GM18873 (cell line): ENCODE data around the gene TMEM250.

Source experiments
- ATAC-seq: cut with Tn5 transposase; IDR thresholded peaks from one replicate; pipeline ENCODE4 v1.9.1; 2021; ENCODE audit warnings: mild to moderate bottlenecking, moderate library complexity, moderate number of reproducible peaks; ENCODE audit not compliant: unreplicated experiment, low FRiP score

Gene TMEM250

DNA sequence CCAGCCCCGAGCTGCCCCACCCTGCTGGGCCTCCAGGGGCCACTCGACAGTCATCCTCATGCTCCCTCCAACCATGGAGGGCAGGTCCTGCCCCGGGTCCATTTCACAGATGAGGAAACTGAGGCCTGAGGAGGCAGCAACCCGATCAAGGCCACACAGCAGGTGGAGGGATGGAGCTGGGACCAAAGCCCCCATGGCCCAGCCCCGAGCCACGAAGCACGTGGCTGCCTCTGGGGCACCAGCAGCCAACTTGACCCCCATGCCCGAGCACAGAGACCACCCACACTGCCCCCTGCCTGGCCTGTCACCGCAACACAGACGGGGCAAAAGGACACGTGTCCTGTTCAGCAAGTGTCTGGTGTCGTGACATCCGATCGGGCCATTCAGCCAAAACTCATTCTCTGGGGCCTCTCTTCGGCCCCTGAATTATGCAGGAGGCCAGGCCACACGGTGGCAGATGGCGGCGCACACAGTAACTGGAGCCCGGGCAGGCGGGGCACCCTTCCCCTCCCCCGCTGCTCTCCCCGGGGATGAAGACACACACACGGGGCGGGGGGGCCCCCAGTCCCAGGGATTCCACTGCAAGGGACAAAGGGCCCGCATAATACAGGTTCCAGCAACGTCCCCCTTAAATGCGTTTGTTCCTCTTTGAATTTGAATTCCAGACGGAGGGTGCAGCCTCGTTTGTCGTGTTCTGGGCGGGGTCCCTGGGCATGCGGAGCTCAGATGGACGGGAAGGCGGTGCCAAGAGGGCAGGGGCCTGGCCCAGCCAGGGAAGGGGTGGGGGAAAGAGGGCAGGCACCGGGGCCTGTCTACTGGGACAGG lies 29.4 kb upstream of the TMEM250 start:
- no peak for ATAC-seq

DNA sequence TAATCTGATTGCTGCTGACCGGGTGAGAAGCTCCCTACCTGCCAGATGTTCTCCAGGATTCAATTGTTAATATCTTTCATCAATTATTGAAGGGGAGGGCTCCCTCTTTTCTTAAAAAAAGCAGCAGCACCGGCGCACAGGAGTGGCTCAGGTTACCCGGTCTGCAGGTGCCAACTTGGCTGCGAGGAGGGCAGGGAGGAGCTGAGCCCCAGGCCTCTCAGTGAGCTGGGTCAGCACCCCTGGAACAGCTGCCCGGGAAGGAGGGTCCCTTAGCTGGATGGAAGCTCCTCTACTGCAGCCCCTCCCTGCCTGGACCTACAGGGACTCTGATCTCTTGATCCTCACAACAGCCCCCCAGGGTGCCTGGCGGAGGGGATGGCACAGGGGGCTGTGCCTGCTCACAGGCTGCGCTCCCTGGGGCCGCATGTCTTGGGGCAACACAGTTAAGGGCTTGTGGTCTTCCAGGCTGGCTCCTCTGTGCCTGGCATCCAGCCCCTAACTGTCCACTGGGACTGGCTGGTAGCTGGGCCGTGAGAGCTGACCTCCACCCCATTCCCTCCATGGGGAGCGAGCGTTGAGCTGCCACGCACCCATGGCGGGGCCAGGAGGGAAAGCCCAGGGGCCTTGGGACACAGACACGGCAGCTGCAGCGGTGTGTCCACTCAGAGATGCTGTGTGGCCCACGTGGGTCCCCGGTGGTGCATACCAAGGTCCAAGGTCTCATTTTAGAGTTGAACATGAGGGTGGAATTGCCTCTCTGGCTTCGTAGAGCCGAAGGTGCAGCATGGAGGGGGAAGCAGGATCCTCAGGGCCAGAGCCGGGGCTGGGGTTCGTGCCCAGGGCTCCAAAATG lies 28.6 kb upstream of the TMEM250 start:
- no peak for ATAC-seq

DNA sequence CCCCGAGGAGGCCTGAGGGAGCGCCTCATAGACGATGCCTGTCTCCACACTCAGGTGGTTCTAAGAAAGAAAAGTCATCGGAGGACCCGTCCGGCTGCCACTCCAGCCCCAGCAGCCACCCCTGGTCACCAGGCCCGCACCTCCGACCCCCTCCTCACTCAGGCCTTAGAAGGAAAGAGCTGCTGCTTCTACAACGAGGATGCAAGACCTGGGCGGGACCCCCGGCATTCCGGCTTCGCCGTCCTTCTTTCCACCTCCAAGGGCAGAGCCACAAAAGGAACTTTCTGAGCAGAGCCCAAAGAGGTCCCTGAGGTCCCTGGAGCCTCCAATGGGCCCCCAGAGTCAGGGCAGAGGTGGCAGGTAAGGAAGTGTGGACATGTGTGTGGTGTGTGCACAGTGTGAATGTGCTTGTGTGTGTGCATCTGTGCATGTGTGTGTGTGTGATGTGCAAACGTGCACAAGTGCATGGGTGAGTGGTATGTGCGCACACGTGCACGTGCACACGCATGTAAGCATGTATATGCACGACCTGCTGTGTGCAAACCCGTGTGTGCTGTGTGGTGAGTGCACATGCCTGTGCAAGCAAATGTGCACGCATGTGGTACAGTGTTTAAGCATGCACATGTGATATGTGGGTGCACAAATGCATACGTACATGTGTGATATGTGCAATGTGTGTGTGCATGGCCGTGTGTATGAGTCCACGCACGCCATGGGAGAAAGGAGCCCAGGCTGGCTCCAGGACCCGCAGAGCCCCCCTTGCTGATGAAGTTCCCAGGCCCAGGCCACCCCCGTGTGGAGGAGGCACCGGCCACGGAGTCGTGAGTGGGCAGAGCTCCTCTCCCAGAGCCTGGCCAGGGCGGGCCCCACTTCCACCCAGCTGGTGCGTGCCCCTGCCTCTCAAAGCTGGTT lies 27.7 kb upstream of the TMEM250 start:
- no peak for ATAC-seq

DNA sequence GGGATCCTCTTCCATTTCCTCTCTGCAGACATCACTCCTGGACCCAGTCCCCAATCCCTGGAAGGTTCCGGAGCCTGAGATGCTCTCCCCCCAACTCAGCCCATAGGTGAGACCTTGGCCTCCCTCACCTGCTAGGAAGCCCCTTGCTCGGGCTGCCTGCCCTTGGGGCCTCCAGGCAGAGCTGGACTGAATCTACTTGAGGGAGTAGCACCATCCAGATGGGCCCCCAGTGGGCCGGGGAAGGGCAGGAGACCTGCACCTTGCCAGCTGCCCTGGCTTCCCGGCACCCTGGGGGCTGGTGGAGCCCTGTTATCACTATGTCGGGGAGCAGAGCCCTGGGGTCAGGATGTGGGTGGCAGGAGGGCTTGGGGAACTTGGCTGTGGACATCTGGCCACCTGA lies 26.9 kb upstream of the TMEM250 start:
- ATAC-seq: no peak

DNA sequence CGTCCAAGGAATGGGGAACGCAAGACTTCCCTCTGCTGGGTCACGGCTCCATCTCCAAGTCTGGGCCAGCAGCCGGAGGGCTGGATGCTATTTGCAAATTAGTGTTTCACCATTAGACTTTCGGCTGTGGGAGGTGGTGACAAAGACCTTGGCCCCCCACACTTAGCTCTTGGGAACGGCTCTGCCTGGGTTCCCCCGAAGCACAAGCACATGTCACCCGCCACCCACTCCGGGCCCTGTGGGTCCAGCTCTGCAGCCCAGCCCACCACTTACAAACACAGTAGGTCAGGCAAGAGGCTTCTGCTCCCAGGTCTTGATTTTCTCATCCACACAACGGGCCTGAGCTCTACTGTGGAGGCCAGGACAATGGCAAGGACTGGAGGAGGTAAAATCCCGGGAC lies 25.8 kb upstream of the TMEM250 start:
- no peak for ATAC-seq

DNA sequence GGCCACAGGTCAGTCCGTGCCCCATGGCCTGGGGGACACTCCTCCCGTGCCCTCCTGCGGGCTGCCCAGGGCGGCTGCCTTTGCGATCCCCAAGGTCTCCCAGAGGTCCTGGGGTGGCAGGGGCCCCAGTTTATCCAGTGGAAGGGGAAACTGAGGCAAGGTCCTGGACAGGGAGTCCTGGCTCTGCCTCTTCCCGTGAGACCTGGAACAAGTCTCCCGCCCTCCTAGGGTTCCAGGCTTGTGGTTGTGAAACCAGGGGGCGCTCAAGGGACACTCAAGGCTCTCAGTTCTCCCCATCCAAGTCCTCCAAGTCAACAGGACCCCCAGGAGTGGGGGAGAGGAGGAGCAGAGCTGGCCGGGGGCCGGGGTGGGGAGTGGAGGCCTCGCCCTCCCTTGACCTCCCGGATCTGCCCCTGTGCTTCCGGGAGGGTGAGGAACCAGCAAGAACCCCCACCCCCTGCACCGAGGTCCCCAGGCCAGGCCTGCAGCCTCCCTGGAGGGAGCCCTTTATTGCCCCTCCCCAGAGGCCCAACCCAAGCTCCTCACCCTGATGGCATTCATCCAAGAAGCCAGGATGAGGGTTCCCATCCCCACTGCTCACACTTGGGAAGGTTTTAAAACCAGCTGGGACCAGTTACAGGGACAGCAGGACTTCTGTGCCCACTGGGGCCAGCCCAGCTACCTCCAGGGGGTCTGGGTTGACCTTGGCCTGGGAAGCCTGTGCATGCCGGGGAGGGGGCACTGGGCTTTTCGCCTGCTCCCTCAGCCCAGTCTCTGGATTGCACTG lies 24.7 kb upstream of the TMEM250 start:
- no peak for ATAC-seq

DNA sequence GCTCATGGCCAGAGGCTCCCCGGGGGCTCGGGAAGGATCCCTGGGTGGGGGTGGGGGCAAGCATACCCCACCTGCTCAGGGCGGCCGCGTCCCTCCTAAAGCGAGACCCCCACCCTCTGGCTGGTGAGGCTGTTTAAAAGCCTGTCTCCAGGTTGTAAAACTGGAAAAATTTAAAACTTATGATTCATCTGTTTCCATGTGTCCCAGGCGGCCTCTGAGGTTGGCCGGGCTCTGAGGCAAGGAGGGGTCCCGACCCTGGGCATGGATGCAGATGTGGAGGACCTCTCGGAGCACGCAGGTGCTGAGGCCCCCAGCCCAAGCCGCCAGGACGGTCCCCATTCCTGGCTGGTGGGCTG lies 24.2 kb upstream of the TMEM250 start:
- ATAC-seq: no peak

DNA sequence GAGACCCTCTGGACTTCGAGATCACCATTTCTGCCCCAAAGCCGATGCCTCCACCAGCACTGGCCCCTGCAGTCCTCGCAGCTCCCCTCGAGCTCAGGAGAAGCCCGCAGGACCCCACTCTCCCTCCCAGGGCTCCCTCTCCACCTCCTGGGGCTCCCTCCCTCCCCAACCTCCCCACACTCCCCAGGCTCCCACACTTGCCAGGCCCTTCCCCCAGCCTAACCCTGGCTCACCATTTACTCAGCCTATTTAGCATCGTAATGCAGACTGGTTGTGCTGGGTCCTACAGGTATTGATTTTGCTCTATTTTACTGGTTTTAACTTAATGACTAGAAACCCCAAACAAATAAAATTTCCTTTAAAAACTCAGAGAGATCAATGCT lies 23.7 kb upstream of the TMEM250 start:
- ATAC-seq: no peak

DNA sequence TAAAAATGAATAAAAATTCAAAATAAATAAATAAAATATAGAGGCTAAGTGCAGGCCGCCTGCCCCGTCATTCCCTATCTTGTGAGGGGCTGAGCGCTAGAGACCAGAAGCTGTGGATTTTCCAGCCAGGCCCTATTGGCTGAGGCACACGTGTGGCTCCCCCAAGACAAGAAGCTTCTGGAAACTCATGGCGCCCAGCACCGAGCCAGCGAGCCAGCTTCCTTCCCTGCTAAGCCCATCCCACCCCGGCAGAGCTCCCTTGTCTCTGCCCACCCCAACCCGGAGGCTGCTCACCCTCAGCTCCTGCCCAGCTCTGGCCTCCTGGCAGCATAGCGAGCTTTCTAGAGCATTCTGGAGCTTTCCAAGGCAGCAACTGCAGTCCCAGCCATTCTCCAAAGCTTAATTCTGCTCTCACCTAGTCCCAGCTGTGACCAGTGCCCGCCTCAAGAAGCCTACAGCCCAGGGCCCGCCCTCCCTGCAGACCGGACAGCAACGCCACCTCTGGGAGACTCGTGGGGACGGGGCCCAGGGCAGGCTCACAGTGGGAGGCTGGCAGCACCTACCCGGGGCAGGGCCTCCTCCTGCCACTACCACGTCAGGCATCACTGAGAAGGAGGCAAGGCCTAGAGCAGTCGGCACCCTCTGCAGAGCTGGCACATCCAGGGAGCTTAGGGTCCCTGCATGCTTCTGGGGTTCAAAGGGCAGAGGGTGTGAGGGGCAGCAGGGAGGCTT lies 23.2 kb upstream of the TMEM250 start:
- ATAC-seq: no peak

DNA sequence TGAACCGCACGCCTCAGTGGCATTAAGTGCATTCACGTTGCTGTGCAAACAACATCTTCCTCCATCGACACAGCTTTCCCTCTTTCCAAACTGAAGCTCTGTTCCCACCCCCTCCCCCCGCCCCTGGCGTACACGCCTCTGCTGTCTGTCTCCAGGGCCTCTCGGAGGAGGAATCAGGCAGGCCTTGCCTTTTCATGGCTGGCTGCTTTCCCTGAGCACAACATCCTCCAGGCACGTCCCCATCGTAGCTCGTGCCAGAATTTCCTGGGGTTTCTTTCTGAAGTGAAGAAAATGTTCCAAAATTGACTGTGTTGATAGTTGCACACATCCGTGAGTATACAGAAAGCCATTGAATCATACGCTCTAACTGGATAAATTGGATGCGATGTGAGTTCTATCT lies 22.3 kb upstream of the TMEM250 start:
- no peak for ATAC-seq

DNA sequence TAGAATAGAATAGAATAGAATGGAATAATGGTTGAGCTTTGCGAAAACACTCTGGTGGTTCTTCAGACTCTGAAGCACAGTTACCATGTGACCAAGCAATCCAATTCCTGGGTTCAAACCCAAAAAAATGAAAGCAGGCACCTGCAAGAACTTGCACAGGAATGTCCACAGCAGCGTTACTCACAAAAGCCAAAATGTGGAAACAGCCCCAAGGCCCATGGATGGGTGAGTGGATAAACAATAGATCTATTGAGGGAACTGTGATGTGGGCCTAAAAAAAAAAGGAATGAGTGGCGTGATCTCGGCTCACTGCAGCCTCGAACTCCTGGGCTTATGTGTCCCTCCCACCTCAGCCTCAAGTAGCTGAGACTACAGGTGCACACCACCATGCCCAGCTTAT lies 21.4 kb upstream of the TMEM250 start:
- no peak for ATAC-seq

DNA sequence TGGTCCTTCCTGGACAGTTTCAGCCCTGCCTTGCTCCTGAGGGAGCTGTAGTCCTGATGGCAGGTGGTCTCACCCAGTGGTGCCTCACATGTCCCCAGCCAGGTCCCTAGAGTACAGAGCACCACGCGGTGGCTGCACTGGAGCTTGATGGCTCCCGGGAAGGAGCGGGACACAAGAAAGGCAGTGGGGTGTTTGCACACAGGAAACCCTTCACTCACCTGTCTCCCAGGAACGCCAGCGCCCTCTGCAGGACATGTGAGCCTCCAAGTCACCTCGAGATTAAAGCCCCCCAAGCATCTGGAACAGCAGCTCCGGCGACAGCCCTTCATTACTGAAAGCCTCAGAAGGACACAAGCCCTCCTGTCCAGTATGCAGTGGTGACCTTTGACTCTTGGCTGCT lies 19.9 kb upstream of the TMEM250 start:
- no peak for ATAC-seq

DNA sequence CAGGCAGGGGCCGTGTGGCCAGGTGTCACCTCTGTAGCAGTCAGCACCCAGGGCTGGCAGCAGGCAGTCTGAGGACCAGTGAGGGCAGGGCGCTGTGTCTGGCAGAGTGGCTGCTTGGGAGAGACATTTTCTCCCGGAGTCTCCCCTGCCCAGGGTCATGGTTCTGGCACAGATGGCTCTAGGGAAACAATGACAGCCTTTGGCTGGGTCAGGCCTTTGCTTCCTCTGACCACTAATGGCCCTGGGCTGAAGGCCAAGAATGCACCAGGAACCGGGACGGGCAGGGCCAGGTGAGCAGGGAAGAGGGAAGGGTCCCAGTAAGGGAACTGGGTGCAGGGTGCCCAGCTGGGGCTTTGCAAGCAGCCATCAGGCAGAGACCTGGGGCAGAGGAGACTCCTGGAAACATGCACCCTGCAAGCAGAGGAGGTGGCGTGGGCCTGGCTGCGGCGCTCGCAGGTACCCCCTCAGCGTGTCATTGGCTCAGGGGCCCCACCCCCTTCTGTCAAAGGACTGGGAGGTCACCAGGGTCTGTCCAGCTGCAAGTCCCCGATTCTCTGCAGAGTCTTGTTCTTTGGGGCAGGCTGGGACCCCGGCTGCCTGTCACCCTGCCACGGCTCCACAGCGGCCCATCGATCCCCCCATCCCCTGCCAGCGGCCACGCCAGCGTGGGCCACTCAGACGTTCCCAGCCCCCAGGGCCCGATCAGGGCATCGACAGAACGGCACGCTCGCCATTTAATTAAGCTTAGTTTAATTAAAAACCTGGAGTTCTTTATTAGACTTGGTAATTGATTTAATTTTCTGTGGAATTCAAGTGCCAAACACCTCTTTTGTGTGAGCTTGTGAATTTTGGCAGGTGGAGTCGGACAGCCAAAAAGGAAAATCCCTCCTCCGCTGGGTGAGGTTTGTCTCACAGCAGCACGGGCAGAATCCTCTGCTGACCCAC lies 18.9 kb upstream of the TMEM250 start:
- ATAC-seq: no peak

DNA sequence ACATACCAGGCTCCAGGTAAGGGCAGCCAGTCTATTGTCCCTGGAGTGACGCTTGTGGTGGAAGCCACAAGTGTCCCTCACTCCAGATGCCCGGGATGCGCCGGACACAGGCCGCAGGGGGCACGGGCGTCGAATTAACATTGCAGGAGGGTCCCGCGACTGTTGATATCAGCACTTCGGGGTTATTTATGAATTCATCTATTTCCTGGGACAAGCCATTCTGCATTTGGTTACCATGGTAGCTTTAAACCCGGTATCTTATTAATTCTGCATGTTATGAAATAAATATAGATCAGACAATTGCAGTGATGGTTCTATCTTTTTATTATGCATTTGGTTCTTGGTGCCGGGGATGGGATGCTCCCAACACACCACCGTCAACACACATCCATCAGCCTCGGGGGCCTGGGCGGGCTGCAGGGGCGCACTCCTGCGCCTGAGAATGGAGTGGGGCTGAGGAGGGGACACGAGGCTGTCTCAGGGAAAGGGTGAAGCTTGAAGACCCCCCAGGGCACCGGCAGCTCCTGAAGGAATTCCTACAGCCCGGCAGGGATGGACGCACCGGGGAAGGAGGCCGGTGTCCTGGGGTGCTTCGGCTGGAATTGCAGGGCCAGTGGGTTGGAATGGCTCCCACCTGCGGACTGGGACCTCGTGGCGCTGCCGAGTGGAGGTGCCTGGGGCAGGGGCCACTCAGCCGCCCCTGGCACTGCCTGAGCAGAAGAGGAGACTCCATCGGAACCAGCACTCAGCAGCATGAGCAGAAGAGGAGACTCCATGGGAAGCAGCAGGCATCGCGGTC lies 17.7 kb upstream of the TMEM250 start:
- ATAC-seq: no peak

DNA sequence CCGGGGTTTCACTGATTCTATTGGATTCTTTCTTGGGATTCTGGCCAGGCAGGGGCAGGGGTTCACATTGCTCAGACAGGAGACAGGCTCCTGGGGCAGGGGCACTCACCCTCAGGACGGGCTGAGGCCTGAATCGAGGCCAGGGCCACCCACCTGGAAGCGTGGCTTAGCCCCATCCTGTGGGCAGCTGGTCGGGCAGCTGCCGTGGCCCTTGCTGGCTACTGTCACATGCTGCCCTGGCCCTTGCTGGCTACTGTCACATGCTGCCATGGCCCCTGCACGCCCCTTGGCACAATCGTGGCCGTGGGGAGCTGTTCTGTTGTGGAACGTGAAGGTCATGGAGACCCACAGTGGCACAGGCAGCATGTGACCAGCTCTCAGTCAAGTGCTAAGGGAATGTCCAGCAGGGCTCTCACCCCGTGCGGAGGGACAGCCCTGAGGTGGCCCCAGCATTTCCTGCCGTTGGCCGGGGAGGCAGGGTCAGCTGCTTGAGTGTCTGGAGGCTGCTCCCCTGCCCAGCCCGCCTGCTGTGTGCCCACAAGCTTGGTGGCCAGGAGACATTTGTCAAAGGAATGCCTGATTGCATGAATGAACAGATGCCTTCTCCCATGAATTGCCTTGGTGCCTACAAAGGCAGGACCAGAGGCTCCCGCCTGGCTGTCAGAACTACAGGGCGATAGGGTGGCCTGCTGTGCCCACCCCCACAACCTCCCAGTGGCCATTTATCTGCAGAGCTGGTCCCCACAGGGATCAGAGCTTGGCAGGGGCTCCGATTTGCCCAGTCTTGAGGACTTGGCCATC lies 16.9 kb upstream of the TMEM250 start:
- ATAC-seq: no peak

DNA sequence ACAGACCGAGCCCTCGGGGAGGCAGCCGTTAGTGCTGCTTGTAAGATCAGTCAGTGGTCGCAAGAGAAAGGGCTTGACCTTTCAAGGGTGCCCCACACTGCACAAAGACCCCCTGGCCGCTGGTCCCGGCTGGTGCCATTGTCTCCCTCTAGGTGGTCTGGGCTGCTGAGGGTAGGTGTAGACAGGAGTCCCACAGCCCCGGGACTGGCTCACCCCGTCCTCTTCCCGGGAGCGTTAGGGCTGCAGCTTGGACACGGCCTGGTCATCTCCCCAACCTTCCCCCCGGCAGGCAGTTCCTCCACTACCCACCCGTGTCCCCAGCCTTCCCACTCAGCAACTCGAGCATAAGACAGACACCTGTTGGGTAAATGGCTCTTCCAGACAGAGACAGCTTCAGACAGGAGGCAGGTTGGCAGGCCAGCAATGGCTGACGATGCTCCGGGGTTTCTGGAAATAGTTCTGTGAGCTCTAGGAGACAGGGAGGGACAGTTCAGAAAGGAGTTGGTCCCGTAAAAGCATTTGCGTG lies 15.3 kb upstream of the TMEM250 start:
- no peak for ATAC-seq
